ENCODE results near the gene RAPGEF5. TPM values are rescaled to one million over a fixed set of nuclear protein-coding genes. Genes with fewer than 3 reads are reported as not detected.

RAPGEF5 gene
- total RNA-seq, 1 experiment from 2014 or later: 15.6 TPM

- no peak overlapping the region for H3K4me2 ChIP-seq (ENCODE audit: low read length)
- intact Hi-C loops (cut with micrococcal nuclease): no loop called here
- TF ChIP-seq ZNF274 (IDR thresholded peaks at IDR 0.05; ENCODE audit: low read depth, low read length) (no peak), SRF (IDR thresholded peaks at IDR 0.05; ENCODE audit: low read depth) (no peak), CBX3 (IDR thresholded peaks at IDR 0.05; ENCODE audit: low read depth) (no peak)
- H3K9me2 ChIP-seq (ENCODE audit: insufficient read depth): no peaks in the 10 kb centered on the region
- ChIA-PET RAD21 (ENCODE audit: low non-redundant PET in 1 of 2, low total read pairs in 2 of 2, uncharacterized antibody in 2 of 2, unreplicated experiment in 2 of 2) (no interaction called here), CTCF (no interaction called here), POLR2A (no interaction called here)
- no peak overlapping the region for H2AFZ ChIP-seq (ENCODE audit: low read depth, low read length, poor library complexity, severe bottlenecking)
- no peaks in the 10 kb centered on the region for H3K36me3 ChIP-seq (ENCODE audit: control insufficient read depth in 1 of 2, insufficient read depth in 2 of 2, low read length in 2 of 2)
- ATAC-seq (no peak), DNase-seq (ENCODE audit: low read depth, low spot score) (no peak)
- BruUV-seq (replicated peaks): no TSS peak
- H3K9me3 ChIP-seq (ENCODE audit: control insufficient read depth in 1 of 2, insufficient read depth in 1 of 2, low read depth in 1 of 2, low read length in 2 of 2): no peaks in the 10 kb centered on the region
- H3K27me3 ChIP-seq (ENCODE audit: insufficient read depth, low read length): no peaks in the 10 kb centered on the region
- H3K4me3 ChIP-seq (replicated peaks in 1 of 2; ENCODE audit: low read depth in 1 of 2, low read length in 2 of 2): no peak overlapping the region
- peaks cover 18% of the 10 kb centered on the region for H3K79me2 ChIP-seq (ENCODE audit: insufficient read depth, low read length)
- H3K9ac ChIP-seq (ENCODE audit: low read length): no peak overlapping the region
- H3K27ac ChIP-seq (ENCODE audit: low read depth, low read length): no peak overlapping the region
- no peaks in the 10 kb centered on the region for H4K20me1 ChIP-seq (ENCODE audit: insufficient read depth)
- H3K4me1 ChIP-seq (ENCODE audit: control insufficient read depth in 1 of 2, insufficient read depth in 2 of 2, low read length in 2 of 2): peaks cover 5 to 6% of the 10 kb centered on the region in 2 experiments; a peak in 2 of 4 replicates
These were observed 25.2 kb downstream of the RAPGEF5 start for GRCh38 chr7:22331704-22332103.

- Histone ChIP-seq H3K4me2 (ENCODE audit: low read length) (no peak overlapping the region), H3K9me2 (ENCODE audit: insufficient read depth) (no peaks in the 10 kb centered on the region), H3K27me3 (ENCODE audit: insufficient read depth, low read length) (no peaks in the 10 kb centered on the region), H3K4me1 (ENCODE audit: control insufficient read depth in 1 of 2, insufficient read depth in 2 of 2, low read length in 2 of 2) (peaks cover 5 to 6% of the 10 kb centered on the region in 2 experiments; a peak in 2 of 4 replicates), H3K36me3 (ENCODE audit: control insufficient read depth in 1 of 2, insufficient read depth in 2 of 2, low read length in 2 of 2) (no peaks in the 10 kb centered on the region), H3K9ac (ENCODE audit: low read length) (no peak overlapping the region), H3K79me2 (ENCODE audit: insufficient read depth, low read length) (peaks cover 18% of the 10 kb centered on the region), H4K20me1 (ENCODE audit: insufficient read depth) (no peaks in the 10 kb centered on the region), H3K27ac (ENCODE audit: low read depth, low read length) (no peak overlapping the region), H2AFZ (ENCODE audit: low read depth, low read length, poor library complexity, severe bottlenecking) (no peak overlapping the region), H3K4me3 (replicated peaks in 1 of 2; ENCODE audit: low read depth in 1 of 2, low read length in 2 of 2) (no peak overlapping the region), H3K9me3 (ENCODE audit: control insufficient read depth in 1 of 2, insufficient read depth in 1 of 2, low read depth in 1 of 2, low read length in 2 of 2) (no peaks in the 10 kb centered on the region)
- no peak for TF ChIP-seq EZH2 (IDR thresholded peaks at IDR 0.05)
- TF ChIP-seq MAX (IDR thresholded peaks at IDR 0.05): no peak
- no peak for TF ChIP-seq ZFX (IDR thresholded peaks at IDR 0.05)
- no peak for TF ChIP-seq JUND (IDR thresholded peaks at IDR 0.05)
- no peak for TF ChIP-seq REST (IDR thresholded peaks at IDR 0.05; ENCODE audit: low read depth)
- no peak for TF ChIP-seq CTCF (IDR thresholded peaks at IDR 0.05 in 2 of 3, conservative IDR thresholded peaks at IDR 0.05 in 1 of 3; ENCODE audit: borderline replicate concordance in 1 of 3, insufficient read depth in 1 of 3, low read depth in 2 of 3, low read length in 2 of 3)
- no peak for TF ChIP-seq ZBTB33 (IDR thresholded peaks at IDR 0.05; ENCODE audit: extremely low read depth, insufficient replicate concordance, low read length)
- CTCF ChIA-PET: no interaction called here
- no TSS peak for BruUV-seq (replicated peaks)
- DNase-seq (ENCODE audit: low read depth, low spot score): no peak
- RAD21 ChIA-PET (ENCODE audit: low non-redundant PET in 1 of 2, low total read pairs in 2 of 2, uncharacterized antibody in 2 of 2, unreplicated experiment in 2 of 2): no interaction called here
- ATAC-seq: no peak
- intact Hi-C loops (cut with micrococcal nuclease): no loop called here
- POLR2A ChIA-PET: no interaction called here
These were observed 26.1 kb downstream of the RAPGEF5 start for GRCh38 chr7:22330903-22331302.
